ENCODE measurements around the gene EGLN1. TPM values are rescaled to one million over a fixed set of nuclear protein-coding genes. Genes with fewer than 3 reads are reported as not detected.

EGLN1 gene
- total and polyA plus RNA-seq, 2 of the 8 experiments (the other 6 are each of a cell fraction or from before 2014, with no cell fraction given): 4.0 to 6.4 TPM

DNA sequence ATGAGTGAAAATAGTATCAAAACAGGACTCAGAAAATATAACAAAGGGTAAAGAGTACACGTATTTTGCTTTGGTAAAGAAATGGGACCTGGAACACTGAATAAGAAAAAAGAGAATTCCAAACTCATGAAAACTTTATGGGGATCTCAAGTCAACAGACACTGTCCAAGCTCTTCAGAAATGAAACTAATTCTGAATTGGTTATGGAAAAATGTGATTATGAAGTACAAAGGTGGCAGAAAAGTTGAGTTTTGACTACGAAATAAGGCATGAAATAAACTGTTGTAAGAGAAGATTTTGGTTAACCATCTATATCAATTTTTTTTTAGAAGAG, 8.4 kb downstream of the EGLN1 start (continued):
- TF ChIP-seq, protein P1, sequence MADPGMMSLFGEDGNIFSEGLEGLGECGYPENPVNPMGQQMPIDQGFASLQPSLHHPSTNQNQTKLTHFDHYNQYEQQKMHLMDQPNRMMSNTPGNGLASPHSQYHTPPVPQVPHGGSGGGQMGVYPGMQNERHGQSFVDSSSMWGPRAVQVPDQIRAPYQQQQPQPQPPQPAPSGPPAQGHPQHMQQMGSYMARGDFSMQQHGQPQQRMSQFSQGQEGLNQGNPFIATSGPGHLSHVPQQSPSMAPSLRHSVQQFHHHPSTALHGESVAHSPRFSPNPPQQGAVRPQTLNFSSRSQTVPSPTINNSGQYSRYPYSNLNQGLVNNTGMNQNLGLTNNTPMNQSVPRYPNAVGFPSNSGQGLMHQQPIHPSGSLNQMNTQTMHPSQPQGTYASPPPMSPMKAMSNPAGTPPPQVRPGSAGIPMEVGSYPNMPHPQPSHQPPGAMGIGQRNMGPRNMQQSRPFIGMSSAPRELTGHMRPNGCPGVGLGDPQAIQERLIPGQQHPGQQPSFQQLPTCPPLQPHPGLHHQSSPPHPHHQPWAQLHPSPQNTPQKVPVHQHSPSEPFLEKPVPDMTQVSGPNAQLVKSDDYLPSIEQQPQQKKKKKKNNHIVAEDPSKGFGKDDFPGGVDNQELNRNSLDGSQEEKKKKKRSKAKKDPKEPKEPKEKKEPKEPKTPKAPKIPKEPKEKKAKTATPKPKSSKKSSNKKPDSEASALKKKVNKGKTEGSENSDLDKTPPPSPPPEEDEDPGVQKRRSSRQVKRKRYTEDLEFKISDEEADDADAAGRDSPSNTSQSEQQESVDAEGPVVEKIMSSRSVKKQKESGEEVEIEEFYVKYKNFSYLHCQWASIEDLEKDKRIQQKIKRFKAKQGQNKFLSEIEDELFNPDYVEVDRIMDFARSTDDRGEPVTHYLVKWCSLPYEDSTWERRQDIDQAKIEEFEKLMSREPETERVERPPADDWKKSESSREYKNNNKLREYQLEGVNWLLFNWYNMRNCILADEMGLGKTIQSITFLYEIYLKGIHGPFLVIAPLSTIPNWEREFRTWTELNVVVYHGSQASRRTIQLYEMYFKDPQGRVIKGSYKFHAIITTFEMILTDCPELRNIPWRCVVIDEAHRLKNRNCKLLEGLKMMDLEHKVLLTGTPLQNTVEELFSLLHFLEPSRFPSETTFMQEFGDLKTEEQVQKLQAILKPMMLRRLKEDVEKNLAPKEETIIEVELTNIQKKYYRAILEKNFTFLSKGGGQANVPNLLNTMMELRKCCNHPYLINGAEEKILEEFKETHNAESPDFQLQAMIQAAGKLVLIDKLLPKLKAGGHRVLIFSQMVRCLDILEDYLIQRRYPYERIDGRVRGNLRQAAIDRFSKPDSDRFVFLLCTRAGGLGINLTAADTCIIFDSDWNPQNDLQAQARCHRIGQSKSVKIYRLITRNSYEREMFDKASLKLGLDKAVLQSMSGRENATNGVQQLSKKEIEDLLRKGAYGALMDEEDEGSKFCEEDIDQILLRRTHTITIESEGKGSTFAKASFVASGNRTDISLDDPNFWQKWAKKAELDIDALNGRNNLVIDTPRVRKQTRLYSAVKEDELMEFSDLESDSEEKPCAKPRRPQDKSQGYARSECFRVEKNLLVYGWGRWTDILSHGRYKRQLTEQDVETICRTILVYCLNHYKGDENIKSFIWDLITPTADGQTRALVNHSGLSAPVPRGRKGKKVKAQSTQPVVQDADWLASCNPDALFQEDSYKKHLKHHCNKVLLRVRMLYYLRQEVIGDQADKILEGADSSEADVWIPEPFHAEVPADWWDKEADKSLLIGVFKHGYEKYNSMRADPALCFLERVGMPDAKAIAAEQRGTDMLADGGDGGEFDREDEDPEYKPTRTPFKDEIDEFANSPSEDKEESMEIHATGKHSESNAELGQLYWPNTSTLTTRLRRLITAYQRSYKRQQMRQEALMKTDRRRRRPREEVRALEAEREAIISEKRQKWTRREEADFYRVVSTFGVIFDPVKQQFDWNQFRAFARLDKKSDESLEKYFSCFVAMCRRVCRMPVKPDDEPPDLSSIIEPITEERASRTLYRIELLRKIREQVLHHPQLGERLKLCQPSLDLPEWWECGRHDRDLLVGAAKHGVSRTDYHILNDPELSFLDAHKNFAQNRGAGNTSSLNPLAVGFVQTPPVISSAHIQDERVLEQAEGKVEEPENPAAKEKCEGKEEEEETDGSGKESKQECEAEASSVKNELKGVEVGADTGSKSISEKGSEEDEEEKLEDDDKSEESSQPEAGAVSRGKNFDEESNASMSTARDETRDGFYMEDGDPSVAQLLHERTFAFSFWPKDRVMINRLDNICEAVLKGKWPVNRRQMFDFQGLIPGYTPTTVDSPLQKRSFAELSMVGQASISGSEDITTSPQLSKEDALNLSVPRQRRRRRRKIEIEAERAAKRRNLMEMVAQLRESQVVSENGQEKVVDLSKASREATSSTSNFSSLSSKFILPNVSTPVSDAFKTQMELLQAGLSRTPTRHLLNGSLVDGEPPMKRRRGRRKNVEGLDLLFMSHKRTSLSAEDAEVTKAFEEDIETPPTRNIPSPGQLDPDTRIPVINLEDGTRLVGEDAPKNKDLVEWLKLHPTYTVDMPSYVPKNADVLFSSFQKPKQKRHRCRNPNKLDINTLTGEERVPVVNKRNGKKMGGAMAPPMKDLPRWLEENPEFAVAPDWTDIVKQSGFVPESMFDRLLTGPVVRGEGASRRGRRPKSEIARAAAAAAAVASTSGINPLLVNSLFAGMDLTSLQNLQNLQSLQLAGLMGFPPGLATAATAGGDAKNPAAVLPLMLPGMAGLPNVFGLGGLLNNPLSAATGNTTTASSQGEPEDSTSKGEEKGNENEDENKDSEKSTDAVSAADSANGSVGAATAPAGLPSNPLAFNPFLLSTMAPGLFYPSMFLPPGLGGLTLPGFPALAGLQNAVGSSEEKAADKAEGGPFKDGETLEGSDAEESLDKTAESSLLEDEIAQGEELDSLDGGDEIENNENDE (IDR thresholded peaks at IDR 0.05; ENCODE audit: insufficient replicate concordance, low read length): no peak
- no peak for TF ChIP-seq TBP (IDR thresholded peaks at IDR 0.05; ENCODE audit: low read depth, low read length)

All from H1 (cell line).